Endometrium (tissue), 2 donors: ENCODE results near the gene ROPN1L.
"Not testable (repeated sequence)": the region's sequence is repeated elsewhere in the genome, so short reads cannot be mapped to it uniquely, and the experiment has no call there.

Experiments
- FAIRE-seq: peaks from 2 replicates; lab custom pipeline; 2012; peaks lifted over from hg19 to GRCh38; lab: Jason Lieb, UNC
- donor health status: control.
- donor health status: control.

Gene ROPN1L

GRCh38 chr5:10503321-10503720 lies 61.6 kb downstream of the ROPN1L start:
- no peak for FAIRE-seq

- FAIRE-seq = no peak
Observed at GRCh38 chr5:10503997-10504793, 62.5 kb downstream of the ROPN1L start.

GRCh38 chr5:10505517-10506095 lies 63.9 kb downstream of the ROPN1L start:
- no peak for FAIRE-seq

GRCh38 chr5:10506535-10506934 lies 64.9 kb downstream of the ROPN1L start:
- FAIRE-seq = no peak

- no peak for FAIRE-seq
Observed at GRCh38 chr5:10507575-10508096, 66.0 kb downstream of the ROPN1L start.

GRCh38 chr5:10509575-10509974 lies 67.9 kb downstream of the ROPN1L start:
- FAIRE-seq = no peak

GRCh38 chr5:10511741-10512640 lies 70.3 kb downstream of the ROPN1L start:
- no peak for FAIRE-seq

- FAIRE-seq = no peak
Observed at GRCh38 chr5:10513501-10514442, 72.1 kb downstream of the ROPN1L start.

- not testable (repeated sequence) for FAIRE-seq
Observed at GRCh38 chr5:10514572-10514971, 72.9 kb downstream of the ROPN1L start.
